Lung (tissue), 12 donors: ENCODE measurements around the gene SAMD4A. TPM values are rescaled to one million over a fixed set of nuclear protein-coding genes. Genes with fewer than 3 reads are reported as not detected.

ENCODE experiments used
- ATAC-seq: fragments of 200-7000 bp; cut with Tn5 transposase; one replicate; pipeline ENCODE4 v1.9.1; 2020; ENCODE audit warnings: moderate number of reproducible peaks; ENCODE audit not compliant: insufficient read depth, low FRiP score
- DNase-seq, 3 donors: peaks; one replicate each; pipeline ENCODE4 v3.0.0-alpha.2; 2013 to 2017
- H3K27ac ChIP-seq, 2 donors: one replicate each; pipeline ENCODE4 v1.5.1; 2013; ENCODE audit warnings: mild to moderate bottlenecking in 2 of 2, moderate library complexity in 2 of 2, control low read depth in 1 of 2, inconsistent platforms in 1 of 2, low read depth in 1 of 2, low read length in 1 of 2
- H3K27me3 ChIP-seq, 3 donors: one replicate each; pipeline ENCODE4 v1.5.1; 2013; ENCODE audit warnings: low read length in 2 of 3; ENCODE audit not compliant: control insufficient read depth in 3 of 3, insufficient read depth in 3 of 3
- H3K36me3 ChIP-seq, 4 donors: one replicate each; pipeline ENCODE4 v1.5.1; 2013; ENCODE audit warnings: low read length in 4 of 4, mild to moderate bottlenecking in 1 of 4, moderate library complexity in 1 of 4; ENCODE audit not compliant: control insufficient read depth in 4 of 4, insufficient read depth in 4 of 4
- H3K4me1 ChIP-seq, 5 donors: one replicate each; pipeline ENCODE4 v1.5.1; 2013; ENCODE audit warnings: low read length in 5 of 5, mild to moderate bottlenecking in 2 of 5, moderate library complexity in 1 of 5; ENCODE audit not compliant: control insufficient read depth in 5 of 5, insufficient read depth in 5 of 5
- H3K4me3 ChIP-seq: one replicate; pipeline ENCODE4 v1.5.1; 2013; ENCODE audit warnings: mild to moderate bottlenecking, control low read depth, moderate library complexity
- H3K9ac ChIP-seq, 2 donors: one replicate each; pipeline ENCODE4 v1.5.1; 2013; ENCODE audit warnings: low read length in 2 of 2, control low read depth in 1 of 2; ENCODE audit not compliant: insufficient read depth in 1 of 2
- H3K9me3 ChIP-seq, 4 donors: one replicate each; pipeline ENCODE4 v1.5.1; 2013; ENCODE audit warnings: low read length in 3 of 4, mild to moderate bottlenecking in 1 of 4, moderate library complexity in 1 of 4; ENCODE audit not compliant: control insufficient read depth in 4 of 4, insufficient read depth in 3 of 4
- WGBS, 2 donors: extraction: QIAGEN DNeasy Blood & Tissue Kit; methylation state at CpG; one replicate each; pipeline ENCODE4 v1.1.7; 2013; 5-methylcytosine and 5-hydroxymethylcytosine counted together
- polyA plus RNA-seq, 2 donors: library from polyadenylated mRNA; stranded (reverse); fragments of 200-250 nt; gene quantifications; one replicate each; pipeline ENCODE4 v1.2.1, GENCODE V29; 2013
- total RNA-seq, 2 donors: library from RNA; depleted of rRNA in 1 of 2; stranded (reverse); fragments of >200 nt in 1 of 2; gene quantifications; one replicate each; pipeline ENCODE4 v1.2.1, GENCODE V29; 2014 to 2021
- TF ChIP-seq, protein P1 (sequence below): IDR thresholded peaks from 2 replicates; pipeline ENCODE4 v1.5.1; 2012; ENCODE audit warnings: mild to moderate bottlenecking; ENCODE audit errors: control extremely low read depth, extremely low read depth
- donor health status: control.
- donor health status: control.
- donor health status: Bipolar disorder and iron deficiency.
- donor health status: healthy.
- donor health status: DM: yes; HTN: yes; CAD: no.

The SAMD4A gene
- total and polyA plus RNA-seq, 4 donors = 5.8 to 26.6 (median 16.2) TPM

DNA sequence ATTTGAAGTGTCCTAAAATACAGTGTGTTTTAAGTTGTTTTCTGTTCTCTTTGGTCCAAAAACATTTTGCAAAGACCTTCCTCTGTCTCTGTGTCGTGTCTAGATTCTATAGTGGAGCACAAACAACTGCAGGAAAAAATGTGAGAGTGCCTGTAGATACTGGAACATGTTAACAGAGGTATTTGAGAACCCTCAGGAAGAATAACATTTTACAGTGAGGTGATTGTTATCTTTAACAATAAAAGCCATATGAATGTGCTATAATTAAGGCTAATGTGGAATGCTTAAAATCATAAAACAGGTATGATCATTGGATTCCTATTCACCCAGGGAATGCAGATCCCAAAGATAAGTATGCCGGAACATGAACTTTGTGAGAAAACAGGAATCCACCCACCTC lies 98.0 kb downstream of the SAMD4A start:
- DNase-seq = no peak
- Histone ChIP-seq H3K36me3 (no peaks in the 10 kb centered on the region), H3K4me3 (no peak overlapping the region), H3K9me3 (no peaks in the 10 kb centered on the region), H3K27me3 (no peaks in the 10 kb centered on the region), H3K4me1 (peaks cover 0 to 34% (median 0%) of the 10 kb centered on the region in 5 donors), H3K9ac (no peak overlapping the region), H3K27ac (no peak overlapping the region)
- no peak for ATAC-seq
- TF ChIP-seq, protein P1, sequence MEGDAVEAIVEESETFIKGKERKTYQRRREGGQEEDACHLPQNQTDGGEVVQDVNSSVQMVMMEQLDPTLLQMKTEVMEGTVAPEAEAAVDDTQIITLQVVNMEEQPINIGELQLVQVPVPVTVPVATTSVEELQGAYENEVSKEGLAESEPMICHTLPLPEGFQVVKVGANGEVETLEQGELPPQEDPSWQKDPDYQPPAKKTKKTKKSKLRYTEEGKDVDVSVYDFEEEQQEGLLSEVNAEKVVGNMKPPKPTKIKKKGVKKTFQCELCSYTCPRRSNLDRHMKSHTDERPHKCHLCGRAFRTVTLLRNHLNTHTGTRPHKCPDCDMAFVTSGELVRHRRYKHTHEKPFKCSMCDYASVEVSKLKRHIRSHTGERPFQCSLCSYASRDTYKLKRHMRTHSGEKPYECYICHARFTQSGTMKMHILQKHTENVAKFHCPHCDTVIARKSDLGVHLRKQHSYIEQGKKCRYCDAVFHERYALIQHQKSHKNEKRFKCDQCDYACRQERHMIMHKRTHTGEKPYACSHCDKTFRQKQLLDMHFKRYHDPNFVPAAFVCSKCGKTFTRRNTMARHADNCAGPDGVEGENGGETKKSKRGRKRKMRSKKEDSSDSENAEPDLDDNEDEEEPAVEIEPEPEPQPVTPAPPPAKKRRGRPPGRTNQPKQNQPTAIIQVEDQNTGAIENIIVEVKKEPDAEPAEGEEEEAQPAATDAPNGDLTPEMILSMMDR = no peak
- WGBS, 2 donors = 73 to 80% methylated on average over 2 of the region's 2 CpGs

DNA sequence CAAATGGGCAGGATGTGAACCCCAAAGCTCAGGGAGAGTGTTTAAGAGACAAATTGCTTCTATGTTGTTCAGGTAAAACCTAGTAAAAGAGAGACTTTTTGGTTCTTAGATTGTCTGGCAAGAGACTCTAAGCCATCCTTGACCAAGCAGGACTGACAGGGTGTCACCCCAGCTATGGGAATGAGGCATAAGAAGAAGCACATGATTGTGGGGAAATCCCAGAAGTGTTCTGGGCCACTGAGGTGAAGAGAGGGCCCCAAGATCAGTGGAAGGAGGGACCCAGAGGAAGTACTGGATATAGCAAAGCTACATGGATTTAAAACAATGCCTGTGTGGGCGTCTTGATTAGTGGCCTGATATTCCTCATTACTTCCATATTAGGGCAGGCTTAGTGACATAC lies 99.0 kb downstream of the SAMD4A start:
- no peak for ATAC-seq
- H3K9ac ChIP-seq = no peak overlapping the region

DNA sequence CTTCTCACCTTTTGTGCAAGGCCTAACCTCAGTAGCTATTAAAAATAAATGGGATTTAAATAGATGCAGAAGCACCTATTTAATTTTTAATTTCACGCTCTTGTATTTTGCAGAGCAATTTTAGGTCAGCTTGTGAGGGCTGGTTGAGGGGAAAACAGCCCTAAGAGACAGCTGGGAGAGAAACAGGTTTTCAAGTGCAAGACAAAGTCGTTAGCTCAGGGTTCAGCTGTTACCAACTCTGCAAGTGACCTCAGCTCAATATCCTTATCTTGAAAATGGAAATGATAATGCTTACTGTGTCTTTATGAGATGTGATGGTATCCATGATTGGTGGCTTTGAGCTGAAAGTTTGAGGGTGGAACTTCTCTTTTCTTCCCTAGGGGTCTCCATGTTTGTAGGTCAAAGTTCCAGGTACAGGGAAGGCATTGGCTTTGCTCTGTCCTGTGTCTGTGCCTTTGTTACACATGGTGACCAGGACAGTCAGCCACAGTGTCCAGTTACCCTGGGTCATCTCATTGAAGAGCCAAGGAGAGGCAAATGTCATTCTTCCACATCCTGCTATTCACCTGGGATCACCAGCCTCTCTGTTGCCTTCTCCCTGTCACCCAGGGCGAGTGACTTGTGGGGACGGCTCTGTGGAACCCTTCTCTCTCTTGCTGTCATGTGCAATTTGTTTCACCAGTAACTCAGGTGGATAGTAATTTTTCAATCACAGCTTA lies 100.3 kb downstream of the SAMD4A start:
- Histone ChIP-seq H3K27ac (peak overlapping the region in 1 of 2 donors; percentile 12), H3K36me3 (no peaks in the 10 kb centered on the region), H3K27me3 (no peaks in the 10 kb centered on the region), H3K9ac (no peak overlapping the region), H3K4me1 (peaks cover 0 to 21% (median 0%) of the 10 kb centered on the region in 5 donors), H3K4me3 (no peak overlapping the region), H3K9me3 (no peaks in the 10 kb centered on the region)
- TF ChIP-seq, protein P1 = no peak
- no peak for ATAC-seq
- no peak for DNase-seq
- WGBS, 2 donors = 89 to 98% methylated on average over 4 of the region's 4 CpGs

More for the DNA sequence above, 99.0 kb downstream of the SAMD4A start:
- H3K27me3 ChIP-seq = no peaks in the 10 kb centered on the region
- no peak overlapping the region for H3K4me3 ChIP-seq
- H3K36me3 ChIP-seq = no peaks in the 10 kb centered on the region
- DNase-seq = no peak
- H3K27ac ChIP-seq = peak overlapping the region in 1 of 2 donors; percentile 27
- peaks cover 0 to 26% (median 0%) of the 10 kb centered on the region in 5 donors for H3K4me1 ChIP-seq
- no peaks in the 10 kb centered on the region for H3K9me3 ChIP-seq
- TF ChIP-seq, protein P1 = no peak
- WGBS, 2 donors = 87 to 94% methylated on average over 1 of the region's 1 CpG
